NOMO-1 (cell line): ENCODE measurements around the gene LRRC28.
A peak's percentile ranks its signal among the peaks of the same experiment; 100 is the strongest.
"Not testable (repeated sequence)": the region's sequence is repeated elsewhere in the genome, so short reads cannot be mapped to it uniquely, and the experiment has no call there.

Source experiments
- DNase-seq, 2 experiments: peaks; one replicate each; lab custom pipeline; 2025; ENCODE audit not compliant: unreplicated experiment in 2 of 2; lab: John Stamatoyannopoulos, UW

LRRC28 gene

GRCh38 chr15:99387421-99388168 is 136.3 kb downstream of the LRRC28 start:
- no peak for DNase-seq

GRCh38 chr15:99390667-99391066 is 139.4 kb downstream of the LRRC28 start:
- DNase-seq, result no peak

- no peak for DNase-seq
These were observed 142.4 kb downstream of the LRRC28 start for GRCh38 chr15:99393641-99394040.

GRCh38 chr15:99396375-99396774 is 145.1 kb downstream of the LRRC28 start:
- DNase-seq, result no peak

GRCh38 chr15:99399061-99399460 is 147.8 kb downstream of the LRRC28 start:
- no peak for DNase-seq

GRCh38 chr15:99399618-99400017 is 148.3 kb downstream of the LRRC28 start:
- no peak for DNase-seq

- DNase-seq, result not testable (repeated sequence)
These were observed 149.9 kb downstream of the LRRC28 start for GRCh38 chr15:99401216-99401615.

- DNase-seq, result no peak
These were observed 150.9 kb downstream of the LRRC28 start for GRCh38 chr15:99402014-99402729.

GRCh38 chr15:99403597-99403996 is 152.3 kb downstream of the LRRC28 start:
- no peak for DNase-seq

- DNase-seq, result no peak
These were observed 153.2 kb downstream of the LRRC28 start for GRCh38 chr15:99404454-99404853.

- no peak for DNase-seq
These were observed 154.8 kb downstream of the LRRC28 start for GRCh38 chr15:99406120-99406519.

GRCh38 chr15:99406716-99407487 is 155.6 kb downstream of the LRRC28 start:
- DNase-seq, result no peak

GRCh38 chr15:99407716-99408115 is 156.4 kb downstream of the LRRC28 start:
- no peak for DNase-seq

GRCh38 chr15:99408236-99409096 is 157.2 kb downstream of the LRRC28 start:
- DNase-seq, result no peak

GRCh38 chr15:99409097-99409473 is 157.8 kb downstream of the LRRC28 start:
- peak in 1 of 2 experiments; percentile 5 for DNase-seq

GRCh38 chr15:99409560-99409959 is 158.3 kb downstream of the LRRC28 start:
- no peak for DNase-seq

- no peak for DNase-seq
These were observed 159.2 kb downstream of the LRRC28 start for GRCh38 chr15:99410477-99410876.

- DNase-seq, result no peak
These were observed 160.0 kb downstream of the LRRC28 start for GRCh38 chr15:99411234-99411633.

- no peak for DNase-seq
These were observed 160.8 kb downstream of the LRRC28 start for GRCh38 chr15:99412082-99412481.

- DNase-seq, result no peak
These were observed 161.3 kb downstream of the LRRC28 start for GRCh38 chr15:99412626-99413025.
